HG02763 (cell line): ENCODE results near the gene CCDC200.
"Not testable (repeated sequence)": the region's sequence is repeated elsewhere in the genome, so short reads cannot be mapped to it uniquely, and the experiment has no call there.

Experiments used
- ATAC-seq: cut with Tn5 transposase; IDR thresholded peaks from one replicate; pipeline ENCODE4 v1.9.1; 2021; ENCODE audit warnings: mild to moderate bottlenecking, moderate library complexity; ENCODE audit not compliant: unreplicated experiment

Gene CCDC200

GRCh38 chr17:43228020-43228782, at the start of gene CCDC200:
CCDC200 (minus strand) TSS chr17:43228623; CDS start chr17:43228554, 69 bp downstream.
- ATAC-seq: not testable (repeated sequence)

DNA sequence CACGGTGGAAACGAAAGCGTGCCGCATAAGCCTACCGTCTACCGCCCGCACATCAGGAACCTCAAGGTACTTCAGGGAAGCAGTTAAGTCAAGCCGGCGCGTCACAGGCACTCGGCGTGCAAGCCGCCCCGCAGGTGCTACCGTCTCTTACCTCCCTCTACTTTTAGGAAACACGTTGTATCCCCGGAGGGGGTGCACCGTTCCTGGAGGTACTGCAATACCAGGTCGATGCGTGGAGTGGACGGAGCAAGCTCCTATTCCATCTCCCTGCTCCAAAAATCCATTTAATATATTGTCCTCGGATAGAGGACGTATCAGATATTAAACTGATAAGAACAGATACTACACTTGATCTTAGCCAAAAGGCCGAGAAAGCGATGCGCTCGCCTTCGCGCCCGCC, 44.5 kb upstream of the CCDC200 start:
- ATAC-seq: not testable (repeated sequence)

GRCh38 chr17:43272483-43272882, 44.1 kb upstream of the CCDC200 start:
- not testable (repeated sequence) for ATAC-seq

- not testable (repeated sequence) for ATAC-seq
These were observed 42.4 kb upstream of the CCDC200 start for GRCh38 chr17:43270552-43271504.

- ATAC-seq: not testable (repeated sequence)
These were observed 18.0 kb upstream of the CCDC200 start for GRCh38 chr17:43246456-43246855.

DNA sequence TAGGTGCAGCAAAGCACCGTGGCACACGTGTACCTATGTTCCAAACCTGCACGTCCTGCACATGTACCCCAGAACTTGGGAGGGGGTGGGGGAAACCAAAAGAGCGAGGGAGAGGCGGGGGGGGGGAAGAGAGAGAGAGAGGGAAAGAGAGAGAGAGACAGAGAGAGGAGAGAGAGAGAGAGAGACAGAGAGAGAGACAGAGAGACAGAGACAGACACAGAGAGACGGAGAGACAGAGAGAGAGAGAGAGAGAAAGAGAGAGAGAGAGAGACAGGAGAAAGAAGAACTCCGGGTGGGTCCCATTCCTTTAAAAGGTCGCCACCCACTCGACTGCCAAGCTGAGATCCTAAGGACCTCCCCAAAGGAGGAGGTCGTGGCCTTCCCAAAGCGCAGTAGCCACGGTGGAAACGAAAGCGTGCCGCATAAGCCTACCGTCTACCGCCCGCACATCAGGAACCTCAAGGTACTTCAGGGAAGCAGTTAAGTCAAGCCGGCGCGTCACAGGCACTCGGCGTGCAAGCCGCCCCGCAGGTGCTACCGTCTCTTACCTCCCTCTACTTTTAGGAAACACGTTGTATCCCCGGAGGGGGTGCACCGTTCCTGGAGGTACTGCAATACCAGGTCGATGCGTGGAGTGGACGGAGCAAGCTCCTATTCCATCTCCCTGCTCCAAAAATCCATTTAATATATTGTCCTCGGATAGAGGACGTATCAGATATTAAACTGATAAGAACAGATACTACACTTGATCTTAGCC, 12.4 kb upstream of the CCDC200 start:
- ATAC-seq: not testable (repeated sequence)

- ATAC-seq: not testable (repeated sequence)
These were observed 11.2 kb upstream of the CCDC200 start for GRCh38 chr17:43239597-43239996.

GRCh38 chr17:43233877-43234276, 5.5 kb upstream of the CCDC200 start, which contains the start of gene RNU2-1:
RNU2-1 (minus strand) TSS chr17:43233977.
- ATAC-seq: not testable (repeated sequence)

DNA sequence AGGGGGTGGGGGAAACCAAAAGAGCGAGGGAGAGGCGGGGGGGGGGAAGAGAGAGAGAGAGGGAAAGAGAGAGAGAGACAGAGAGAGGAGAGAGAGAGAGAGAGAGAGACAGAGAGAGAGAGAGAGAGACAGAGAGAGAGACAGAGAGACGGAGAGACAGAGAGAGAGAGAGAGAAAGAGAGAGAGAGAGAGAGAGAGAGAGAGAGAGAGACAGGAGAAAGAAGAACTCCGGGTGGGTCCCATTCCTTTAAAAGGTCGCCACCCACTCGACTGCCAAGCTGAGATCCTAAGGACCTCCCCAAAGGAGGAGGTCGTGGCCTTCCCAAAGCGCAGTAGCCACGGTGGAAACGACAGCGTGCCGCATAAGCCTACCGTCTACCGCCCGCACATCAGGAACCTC, 4.8 kb upstream of the CCDC200 start:
- not testable (repeated sequence) for ATAC-seq

DNA sequence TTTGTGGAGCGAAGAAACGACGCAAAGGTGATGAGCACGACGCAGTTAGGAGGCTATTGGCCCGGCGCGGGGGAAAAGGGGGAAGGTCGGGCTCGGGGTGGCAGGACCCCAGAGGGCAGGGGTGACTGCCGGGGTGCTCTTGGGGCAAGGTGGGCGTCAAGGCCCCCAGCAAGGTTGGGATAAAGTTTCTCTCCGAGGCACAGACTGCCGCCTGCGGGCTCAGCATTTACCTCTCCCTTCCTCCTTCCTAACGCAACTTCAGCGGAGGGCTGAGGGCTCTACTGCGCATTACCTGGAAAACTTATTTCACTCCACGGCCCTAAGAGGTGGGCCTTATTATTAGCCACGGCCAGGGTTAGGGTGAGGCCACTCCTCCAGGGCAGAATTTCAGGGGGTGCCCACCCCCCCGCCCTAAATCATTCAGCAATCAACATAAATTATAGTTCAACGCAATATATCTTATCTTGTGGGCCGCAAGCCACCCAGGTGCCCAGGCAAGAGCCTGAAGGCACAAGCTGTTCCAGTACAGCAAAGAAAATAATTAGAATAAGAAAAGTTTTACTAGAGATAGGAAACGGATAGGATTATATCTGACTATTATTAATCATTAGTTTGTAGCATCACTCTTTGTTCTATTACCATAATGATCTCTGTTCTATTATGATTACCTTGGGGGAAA, 3.7 kb upstream of the CCDC200 start:
- not testable (repeated sequence) for ATAC-seq

DNA sequence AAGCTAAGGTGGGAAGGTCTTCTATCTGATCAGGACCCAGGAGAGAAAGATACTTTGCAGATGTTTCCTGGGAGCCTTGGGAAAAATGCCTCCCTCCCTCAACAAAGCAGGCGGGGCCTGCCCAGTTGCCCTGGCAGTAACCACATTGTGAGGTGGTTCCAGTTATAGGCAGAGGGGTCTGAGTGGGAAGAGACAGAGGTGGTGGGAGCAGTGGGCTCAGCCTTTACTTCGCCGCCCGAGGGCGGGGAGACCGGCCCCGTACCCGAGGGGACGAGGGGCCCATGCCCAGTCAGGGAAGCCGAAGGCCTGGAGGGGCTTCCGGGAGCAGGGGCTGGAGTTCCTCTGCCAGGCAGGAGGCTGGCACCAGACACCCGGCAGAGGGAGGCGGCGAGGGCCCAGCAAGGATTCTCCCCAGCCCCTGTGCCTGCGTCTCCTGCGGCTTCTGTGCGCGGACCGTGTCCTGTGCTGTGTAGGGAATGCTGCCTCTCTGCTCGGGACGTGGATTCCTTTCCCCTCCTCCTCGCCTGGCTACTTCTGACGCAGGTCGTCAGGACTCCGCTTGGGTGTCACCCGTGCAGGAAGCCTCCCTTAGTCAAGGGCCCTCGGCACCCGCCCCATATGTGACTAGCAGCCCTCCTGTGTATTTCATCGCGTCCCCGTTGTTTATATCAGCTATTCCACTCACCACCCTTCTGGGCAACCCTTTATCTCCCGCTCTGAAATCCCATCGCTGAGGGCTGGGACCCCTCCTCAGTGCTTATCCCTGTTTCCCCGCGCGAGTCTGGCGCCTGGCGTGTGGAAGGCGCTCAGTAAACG, 3.0 kb upstream of the CCDC200 start:
- ATAC-seq: not testable (repeated sequence)

DNA sequence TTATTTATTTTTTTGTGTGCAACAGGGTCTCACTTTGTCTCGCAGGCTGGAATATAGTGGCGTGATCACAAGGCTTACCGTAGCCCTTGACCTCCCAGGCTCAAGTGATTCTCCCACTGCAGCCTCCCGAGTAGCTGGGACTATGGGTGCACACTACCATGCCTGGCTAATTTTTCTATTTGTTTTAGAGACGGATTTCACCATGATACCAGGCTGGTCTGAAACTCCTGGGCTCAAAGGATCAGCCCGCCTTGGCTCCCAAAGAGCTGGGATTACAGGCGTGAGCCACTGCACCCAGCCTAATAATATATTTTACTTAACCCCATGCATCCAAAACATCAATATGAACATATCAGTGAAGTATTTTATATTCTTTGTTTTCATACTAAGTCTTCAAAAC, 2.0 kb downstream of the CCDC200 start:
- ATAC-seq: no peak

- ATAC-seq: no peak
These were observed 4.2 kb downstream of the CCDC200 start for GRCh38 chr17:43224146-43224705.

GRCh38 chr17:43220511-43221125, 7.8 kb downstream of the CCDC200 start:
- no peak for ATAC-seq

- no peak for ATAC-seq
These were observed 8.6 kb downstream of the CCDC200 start for GRCh38 chr17:43219746-43220380.

GRCh38 chr17:43219001-43219400, 9.4 kb downstream of the CCDC200 start:
- no peak for ATAC-seq

DNA sequence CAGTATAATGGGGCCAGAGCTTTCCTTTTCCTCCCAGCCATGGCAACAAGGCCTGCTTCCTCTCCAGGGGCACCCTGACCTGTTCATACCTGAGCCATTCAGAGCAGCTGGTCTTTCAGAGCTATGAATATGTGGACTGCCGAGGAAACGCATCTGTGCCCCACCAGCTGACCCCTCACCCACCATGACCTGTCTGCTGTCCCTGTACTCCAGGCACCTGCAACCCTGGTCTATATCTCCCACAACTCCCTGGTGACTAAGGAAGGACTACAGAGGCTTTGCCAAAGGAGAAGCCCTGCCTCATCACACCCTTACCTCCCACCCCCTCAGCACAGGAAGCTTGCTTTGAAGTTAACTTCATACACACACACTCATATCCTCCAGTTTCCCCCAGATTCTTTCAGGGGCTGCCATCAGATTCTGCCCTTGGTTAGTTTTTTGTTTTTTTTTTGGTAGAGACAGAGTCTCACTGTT, 10.8 kb downstream of the CCDC200 start:
- ATAC-seq: no peak
